Mucosa of stomach (tissue), 1 donor: ENCODE results near the gene LRP5.

Source experiments
- H3K27me3 ChIP-seq: one replicate; pipeline ENCODE4 v1.7.0; 2013; ENCODE audit warnings: mild to moderate bottlenecking, low read length; ENCODE audit not compliant: control insufficient read depth, insufficient read depth
- H3K36me3 ChIP-seq: one replicate; pipeline ENCODE4 v1.7.0; 2013; ENCODE audit warnings: low read length; ENCODE audit not compliant: control insufficient read depth, insufficient read depth
- H3K4me1 ChIP-seq: one replicate; pipeline ENCODE4 v1.7.0; 2013; ENCODE audit warnings: mild to moderate bottlenecking, low read length; ENCODE audit not compliant: control insufficient read depth, insufficient read depth
- H3K4me3 ChIP-seq: one replicate; pipeline ENCODE4 v1.7.0; 2013; ENCODE audit warnings: low read length
- H3K9ac ChIP-seq: one replicate; pipeline ENCODE4 v1.7.0; 2013; ENCODE audit warnings: mild to moderate bottlenecking, low read length, moderate library complexity
- H3K9me3 ChIP-seq: one replicate; pipeline ENCODE4 v1.7.0; 2013; ENCODE audit warnings: mild to moderate bottlenecking, low read length, moderate library complexity; ENCODE audit not compliant: control insufficient read depth
- donor health status: Pancreatic carcinoma.

LRP5 gene

GRCh38 chr11:68315171-68315920 is 3.0 kb downstream of the LRP5 start:
- peak overlapping the region; percentile 6 for H3K4me3 ChIP-seq
- H3K36me3 ChIP-seq, result no peaks in the 10 kb centered on the region
- peak overlapping the region; percentile 77 for H3K9ac ChIP-seq
- H3K27me3 ChIP-seq, result no peaks in the 10 kb centered on the region
- H3K4me1 ChIP-seq, result peaks cover 48% of the 10 kb centered on the region
- H3K9me3 ChIP-seq, result no peaks in the 10 kb centered on the region

- peaks cover 59% of the 10 kb centered on the region for H3K4me1 ChIP-seq
- H3K36me3 ChIP-seq, result no peaks in the 10 kb centered on the region
- no peaks in the 10 kb centered on the region for H3K27me3 ChIP-seq
- peak overlapping the region; percentile 33 for H3K9ac ChIP-seq
- H3K9me3 ChIP-seq, result no peaks in the 10 kb centered on the region
- H3K4me3 ChIP-seq, result no peak overlapping the region
Measured at GRCh38 chr11:68317147-68317785, 4.9 kb downstream of the LRP5 start.

- no peaks in the 10 kb centered on the region for H3K27me3 ChIP-seq
- no peaks in the 10 kb centered on the region for H3K36me3 ChIP-seq
- H3K9ac ChIP-seq, result no peak overlapping the region
- no peak overlapping the region for H3K4me3 ChIP-seq
- H3K4me1 ChIP-seq, result peaks cover 56% of the 10 kb centered on the region
- H3K9me3 ChIP-seq, result no peaks in the 10 kb centered on the region
Measured at GRCh38 chr11:68321293-68322051, 9.1 kb downstream of the LRP5 start.

- peaks cover 56% of the 10 kb centered on the region for H3K4me1 ChIP-seq
- no peak overlapping the region for H3K4me3 ChIP-seq
- H3K9ac ChIP-seq, result no peak overlapping the region
Measured at GRCh38 chr11:68322052-68322430, 9.7 kb downstream of the LRP5 start.

GRCh38 chr11:68324241-68324640 is 11.8 kb downstream of the LRP5 start:
- no peaks in the 10 kb centered on the region for H3K9me3 ChIP-seq
- no peaks in the 10 kb centered on the region for H3K36me3 ChIP-seq
- H3K27me3 ChIP-seq, result no peaks in the 10 kb centered on the region
- H3K4me1 ChIP-seq, result peaks cover 70% of the 10 kb centered on the region
- H3K4me3 ChIP-seq, result no peak overlapping the region
- no peak overlapping the region for H3K9ac ChIP-seq

More at GRCh38 chr11:68322052-68322430, 9.7 kb downstream of the LRP5 start:
- H3K36me3 ChIP-seq, result no peaks in the 10 kb centered on the region
- H3K27me3 ChIP-seq, result no peaks in the 10 kb centered on the region
- no peaks in the 10 kb centered on the region for H3K9me3 ChIP-seq

- Histone ChIP-seq H3K9ac (no peak overlapping the region), H3K4me1 (peaks cover 75% of the 10 kb centered on the region), H3K4me3 (no peak overlapping the region), H3K27me3 (no peaks in the 10 kb centered on the region), H3K36me3 (no peaks in the 10 kb centered on the region), H3K9me3 (no peaks in the 10 kb centered on the region)
Measured at GRCh38 chr11:68324695-68325094, 12.3 kb downstream of the LRP5 start.

- Histone ChIP-seq H3K4me3 (no peak overlapping the region), H3K9ac (no peak overlapping the region), H3K27me3 (no peaks in the 10 kb centered on the region), H3K36me3 (no peaks in the 10 kb centered on the region), H3K4me1 (peaks cover 80% of the 10 kb centered on the region), H3K9me3 (no peaks in the 10 kb centered on the region)
Measured at GRCh38 chr11:68325183-68325906, 13.0 kb downstream of the LRP5 start.

- Histone ChIP-seq H3K4me3 (no peak overlapping the region), H3K36me3 (no peaks in the 10 kb centered on the region), H3K9ac (no peak overlapping the region), H3K4me1 (peaks cover 80% of the 10 kb centered on the region), H3K27me3 (no peaks in the 10 kb centered on the region), H3K9me3 (no peaks in the 10 kb centered on the region)
Measured at GRCh38 chr11:68325907-68326220, 13.5 kb downstream of the LRP5 start.

GRCh38 chr11:68326334-68327215 is 14.2 kb downstream of the LRP5 start:
- Histone ChIP-seq H3K4me3 (no peak overlapping the region), H3K36me3 (no peaks in the 10 kb centered on the region), H3K4me1 (peaks cover 80% of the 10 kb centered on the region), H3K27me3 (no peaks in the 10 kb centered on the region), H3K9me3 (no peaks in the 10 kb centered on the region), H3K9ac (peak overlapping the region; percentile 24)

- no peaks in the 10 kb centered on the region for H3K27me3 ChIP-seq
- H3K4me1 ChIP-seq, result peaks cover 80% of the 10 kb centered on the region
- peak overlapping the region; percentile 1 for H3K9ac ChIP-seq
- no peak overlapping the region for H3K4me3 ChIP-seq
- no peaks in the 10 kb centered on the region for H3K36me3 ChIP-seq
- no peaks in the 10 kb centered on the region for H3K9me3 ChIP-seq
Measured at GRCh38 chr11:68327586-68328370, 15.4 kb downstream of the LRP5 start.
